Esophagus muscularis mucosa (tissue), 3 donors: ENCODE measurements around the gene TNFAIP8L1.

Source experiments
- POLR2A ChIP-seq: fragments of 450-650 bp; IDR thresholded peaks from one replicate; pipeline ENCODE4 v1.6.1; 2017; ENCODE audit warnings: antibody characterized with exemption, moderate library complexity, mild to moderate bottlenecking, low read depth
- TF ChIP-seq, protein P1 (sequence below), 3 experiments: fragments of 200-600 bp in 2 of 3; fragments of 450-650 bp in 1 of 3; sonication (generic) in 2 of 3; IDR thresholded peaks; one replicate each; pipeline ENCODE4 v1.5.1; 2017 to 2019; ENCODE audit warnings: antibody characterized with exemption in 3 of 3, mild to moderate bottlenecking in 2 of 3, moderate library complexity in 1 of 3

DNA sequence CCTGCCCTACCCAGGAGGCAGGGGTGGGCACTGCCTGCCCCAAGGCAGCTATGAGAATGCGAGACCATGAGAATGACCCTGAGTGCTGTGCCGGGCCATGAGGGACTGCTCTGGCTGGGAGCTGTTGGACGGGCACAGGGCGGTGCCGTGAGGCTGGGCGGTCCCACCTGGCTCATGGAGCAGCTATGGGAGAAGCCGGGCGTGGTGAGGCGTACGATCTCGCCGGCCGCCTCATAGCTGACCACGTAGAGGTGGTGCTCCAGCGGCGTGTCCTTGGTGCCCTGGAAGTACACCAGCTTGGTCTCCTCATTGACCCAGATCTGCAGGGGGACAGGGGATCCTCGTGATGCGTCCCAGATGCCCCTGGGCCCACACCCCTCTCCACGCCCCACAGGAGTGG, 50.1 kb downstream of the TNFAIP8L1 start:
- TF ChIP-seq, protein P1, sequence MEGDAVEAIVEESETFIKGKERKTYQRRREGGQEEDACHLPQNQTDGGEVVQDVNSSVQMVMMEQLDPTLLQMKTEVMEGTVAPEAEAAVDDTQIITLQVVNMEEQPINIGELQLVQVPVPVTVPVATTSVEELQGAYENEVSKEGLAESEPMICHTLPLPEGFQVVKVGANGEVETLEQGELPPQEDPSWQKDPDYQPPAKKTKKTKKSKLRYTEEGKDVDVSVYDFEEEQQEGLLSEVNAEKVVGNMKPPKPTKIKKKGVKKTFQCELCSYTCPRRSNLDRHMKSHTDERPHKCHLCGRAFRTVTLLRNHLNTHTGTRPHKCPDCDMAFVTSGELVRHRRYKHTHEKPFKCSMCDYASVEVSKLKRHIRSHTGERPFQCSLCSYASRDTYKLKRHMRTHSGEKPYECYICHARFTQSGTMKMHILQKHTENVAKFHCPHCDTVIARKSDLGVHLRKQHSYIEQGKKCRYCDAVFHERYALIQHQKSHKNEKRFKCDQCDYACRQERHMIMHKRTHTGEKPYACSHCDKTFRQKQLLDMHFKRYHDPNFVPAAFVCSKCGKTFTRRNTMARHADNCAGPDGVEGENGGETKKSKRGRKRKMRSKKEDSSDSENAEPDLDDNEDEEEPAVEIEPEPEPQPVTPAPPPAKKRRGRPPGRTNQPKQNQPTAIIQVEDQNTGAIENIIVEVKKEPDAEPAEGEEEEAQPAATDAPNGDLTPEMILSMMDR (IDR thresholded peaks at IDR 0.05) = no peak
- TF ChIP-seq POLR2A = no peak
